Measurements from ENCODE around the gene ALKBH6. TPM values are rescaled to one million over a fixed set of nuclear protein-coding genes. Genes with fewer than 3 reads are reported as not detected.

Gene ALKBH6
- total and polyA plus RNA-seq, 2 of the 13 experiments (the other 11 are each of a cell fraction or from before 2014, with no cell fraction given) = 13.7 to 18.1 TPM

GRCh38 chr19:35963514-35963913 lies 50.5 kb downstream of the ALKBH6 start (continued):
- TF ChIP-seq, protein P1, sequence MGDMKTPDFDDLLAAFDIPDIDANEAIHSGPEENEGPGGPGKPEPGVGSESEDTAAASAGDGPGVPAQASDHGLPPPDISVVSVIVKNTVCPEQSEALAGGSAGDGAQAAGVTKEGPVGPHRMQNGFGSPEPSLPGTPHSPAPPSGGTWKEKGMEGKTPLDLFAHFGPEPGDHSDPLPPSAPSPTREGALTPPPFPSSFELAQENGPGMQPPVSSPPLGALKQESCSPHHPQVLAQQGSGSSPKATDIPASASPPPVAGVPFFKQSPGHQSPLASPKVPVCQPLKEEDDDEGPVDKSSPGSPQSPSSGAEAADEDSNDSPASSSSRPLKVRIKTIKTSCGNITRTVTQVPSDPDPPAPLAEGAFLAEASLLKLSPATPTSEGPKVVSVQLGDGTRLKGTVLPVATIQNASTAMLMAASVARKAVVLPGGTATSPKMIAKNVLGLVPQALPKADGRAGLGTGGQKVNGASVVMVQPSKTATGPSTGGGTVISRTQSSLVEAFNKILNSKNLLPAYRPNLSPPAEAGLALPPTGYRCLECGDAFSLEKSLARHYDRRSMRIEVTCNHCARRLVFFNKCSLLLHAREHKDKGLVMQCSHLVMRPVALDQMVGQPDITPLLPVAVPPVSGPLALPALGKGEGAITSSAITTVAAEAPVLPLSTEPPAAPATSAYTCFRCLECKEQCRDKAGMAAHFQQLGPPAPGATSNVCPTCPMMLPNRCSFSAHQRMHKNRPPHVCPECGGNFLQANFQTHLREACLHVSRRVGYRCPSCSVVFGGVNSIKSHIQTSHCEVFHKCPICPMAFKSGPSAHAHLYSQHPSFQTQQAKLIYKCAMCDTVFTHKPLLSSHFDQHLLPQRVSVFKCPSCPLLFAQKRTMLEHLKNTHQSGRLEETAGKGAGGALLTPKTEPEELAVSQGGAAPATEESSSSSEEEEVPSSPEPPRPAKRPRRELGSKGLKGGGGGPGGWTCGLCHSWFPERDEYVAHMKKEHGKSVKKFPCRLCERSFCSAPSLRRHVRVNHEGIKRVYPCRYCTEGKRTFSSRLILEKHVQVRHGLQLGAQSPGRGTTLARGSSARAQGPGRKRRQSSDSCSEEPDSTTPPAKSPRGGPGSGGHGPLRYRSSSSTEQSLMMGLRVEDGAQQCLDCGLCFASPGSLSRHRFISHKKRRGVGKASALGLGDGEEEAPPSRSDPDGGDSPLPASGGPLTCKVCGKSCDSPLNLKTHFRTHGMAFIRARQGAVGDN (CRISPR knock-in tag; IDR thresholded peaks at IDR 0.05) = peak; percentile 56
- TF ChIP-seq ZNF878 (CRISPR knock-in tag; IDR thresholded peaks at IDR 0.05) (0 out of 2 replicates have a peak, but pooled peaks have one; percentile 31), SATB2 (CRISPR knock-in tag; IDR thresholded peaks at IDR 0.05) (peak; percentile 86; the same call in 1 of the 2 replicates), TOE1 (CRISPR knock-in tag; IDR thresholded peaks at IDR 0.05) (no peak), NFE2 (CRISPR knock-in tag; IDR thresholded peaks at IDR 0.05) (no peak), ZNF33B (CRISPR knock-in tag; IDR thresholded peaks at IDR 0.05) (0 out of 2 replicates have a peak, but pooled peaks have one; percentile 36), RXRB (CRISPR knock-in tag; IDR thresholded peaks at IDR 0.05; ENCODE audit: borderline replicate concordance) (peak; percentile 45; the same call in 1 of the 2 replicates), ATF5 (CRISPR knock-in tag; IDR thresholded peaks at IDR 0.05; ENCODE audit: low read depth) (no peak), RERE (CRISPR knock-in tag; IDR thresholded peaks at IDR 0.05; ENCODE audit: low read depth) (no peak), ZHX1 (CRISPR knock-in tag; IDR thresholded peaks at IDR 0.05; ENCODE audit: low read depth) (peak; percentile 61; the same call in 1 of the 2 replicates), MED13 (CRISPR knock-in tag; IDR thresholded peaks at IDR 0.05) (peak; percentile 45; the same call in 1 of the 2 replicates), SMAD3 (CRISPR knock-in tag; IDR thresholded peaks at IDR 0.05) (0 out of 2 replicates have a peak, but pooled peaks have one; percentile 77), ZMAT3 (CRISPR knock-in tag; conservative IDR thresholded peaks at IDR 0.05) (peak; percentile 66; the same call in 1 of the 2 replicates), BRD4 (CRISPR knock-in tag; IDR thresholded peaks at IDR 0.05) (no peak), ZKSCAN1 (IDR thresholded peaks at IDR 0.05; ENCODE audit: low read length) (no peak), KLF6 (CRISPR knock-in tag; IDR thresholded peaks at IDR 0.05) (peak; percentile 89; the same call in 1 of the 2 replicates), KDM3A (CRISPR knock-in tag; IDR thresholded peaks at IDR 0.05; ENCODE audit: low read depth) (no peak)
- TF ChIP-seq, protein P2, sequence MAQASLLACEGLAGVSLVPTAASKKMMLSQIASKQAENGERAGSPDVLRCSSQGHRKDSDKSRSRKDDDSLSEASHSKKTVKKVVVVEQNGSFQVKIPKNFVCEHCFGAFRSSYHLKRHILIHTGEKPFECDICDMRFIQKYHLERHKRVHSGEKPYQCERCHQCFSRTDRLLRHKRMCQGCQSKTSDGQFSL (CRISPR knock-in tag; IDR thresholded peaks at IDR 0.05) = no peak

All from HepG2 (cell line).